GM19351 (cell line): ENCODE data around the gene KLK2.

Experiments
- ATAC-seq: cut with Tn5 transposase; IDR thresholded peaks from one replicate; pipeline ENCODE4 v1.9.1; 2021; ENCODE audit warnings: mild to moderate bottlenecking, moderate library complexity; ENCODE audit not compliant: unreplicated experiment

The KLK2 gene

GRCh38 chr19:50921426-50922316, 48.4 kb downstream of the KLK2 start:
- ATAC-seq = peak; percentile 16

- peak; percentile 74 for ATAC-seq
Measured at GRCh38 chr19:50922317-50922853, 49.1 kb downstream of the KLK2 start.

- no peak for ATAC-seq
Measured at GRCh38 chr19:50924586-50924985, 51.3 kb downstream of the KLK2 start.

- ATAC-seq = no peak
Measured at GRCh38 chr19:50925734-50926133, 52.5 kb downstream of the KLK2 start.

GRCh38 chr19:50926144-50926543, 52.9 kb downstream of the KLK2 start:
- no peak for ATAC-seq

- ATAC-seq = no peak
Measured at GRCh38 chr19:50928831-50929230, 55.6 kb downstream of the KLK2 start.
